ENCODE results near the gene RFX1.

The RFX1 gene

DNA sequence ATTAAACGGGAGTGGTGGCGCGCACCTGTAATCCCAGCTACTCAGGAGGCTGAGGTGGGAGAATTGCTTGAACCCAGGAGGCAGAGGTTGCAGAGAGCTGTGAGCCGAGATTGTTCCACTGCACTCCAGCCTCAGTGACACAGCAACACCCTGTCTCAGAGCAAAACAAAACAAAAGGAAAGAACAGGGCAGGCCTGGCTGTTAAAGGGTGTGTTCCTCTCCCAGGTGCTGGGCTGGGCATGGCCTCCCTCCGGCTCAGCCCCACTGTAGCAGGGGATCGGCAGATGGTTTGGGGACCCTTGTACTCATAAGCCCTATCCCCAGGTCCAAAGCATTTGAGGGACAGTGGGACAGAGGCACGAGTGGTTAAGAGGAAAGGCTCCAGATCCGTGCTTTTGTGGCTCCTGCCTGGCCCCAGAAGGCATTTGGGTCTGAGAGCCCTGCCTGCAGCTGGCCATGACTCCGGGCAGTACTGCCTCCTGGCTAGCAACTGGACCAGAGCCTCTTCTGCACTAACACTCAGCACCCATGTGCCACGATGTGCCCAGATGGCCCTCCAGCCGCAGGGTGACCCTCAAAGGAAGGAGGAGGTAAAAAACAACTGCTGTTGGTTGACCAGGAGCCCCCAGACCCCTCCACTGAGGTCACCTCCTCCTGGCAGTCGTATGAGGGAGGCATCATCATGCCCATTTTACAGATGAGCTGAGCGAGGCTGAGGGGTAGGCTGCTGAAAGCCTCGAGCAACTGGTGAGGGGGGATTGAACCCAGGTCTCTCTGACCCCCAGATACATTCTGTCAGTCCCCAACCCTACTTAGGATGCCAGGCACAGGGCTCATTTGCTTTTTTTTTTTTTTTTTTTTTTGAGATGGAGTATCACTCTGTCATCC is 10.0 kb downstream of the RFX1 start:
- Mint-ChIP-seq H3K4me1 (ENCODE audit: low read depth) (peaks cover 4% of the 10 kb centered on the region), H3K36me3 (ENCODE audit: low read depth) (peaks cover 30% of the 10 kb centered on the region), H3K4me3 (no peak overlapping the region), H3K27me3 (ENCODE audit: low read depth) (no peaks in the 10 kb centered on the region), H3K9me3 (peaks cover 8% of the 10 kb centered on the region), H3K27ac (no peak overlapping the region)
- no peak for DNase-seq (ENCODE audit: low spot score)

DNA sequence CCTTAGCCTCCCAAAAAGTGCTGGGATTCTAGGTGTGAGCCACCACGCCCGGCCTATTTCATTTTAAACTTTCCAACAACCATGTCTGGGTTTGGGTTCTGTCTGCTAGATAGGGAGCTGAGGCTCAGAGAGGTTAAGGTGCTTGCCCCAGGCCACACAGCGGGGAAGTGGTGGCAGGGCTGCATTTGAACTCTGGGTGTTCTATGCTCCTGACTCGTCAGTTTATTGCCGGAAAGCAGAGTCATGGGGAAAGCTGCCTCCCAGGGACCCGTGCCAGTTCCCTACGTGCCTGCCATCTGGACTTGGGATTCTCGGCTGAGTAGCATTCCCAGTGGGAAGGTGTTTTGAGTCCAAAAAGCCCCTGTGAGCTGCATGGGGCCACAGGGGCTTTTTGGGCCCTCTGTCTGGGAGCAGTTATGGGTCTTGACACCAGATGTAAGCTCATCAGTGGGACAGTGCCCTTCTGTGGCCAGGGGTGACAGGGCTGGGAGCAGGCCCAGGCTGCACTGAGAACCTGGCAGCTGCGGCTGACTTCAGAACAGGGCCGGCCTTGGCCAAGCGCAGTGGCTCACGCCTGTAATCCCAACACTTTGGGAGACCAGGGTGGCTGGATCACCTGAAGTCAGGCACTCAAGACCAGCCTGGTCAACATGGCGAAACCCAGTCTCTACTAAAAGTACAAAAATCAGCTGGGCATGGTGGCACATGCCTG is 10.9 kb downstream of the RFX1 start:
- H3K27me3 Mint-ChIP-seq (ENCODE audit: low read depth): no peaks in the 10 kb centered on the region
- H3K4me1 Mint-ChIP-seq (ENCODE audit: low read depth): peaks cover 4% of the 10 kb centered on the region
- H3K4me3 Mint-ChIP-seq: no peak overlapping the region
- H3K27ac Mint-ChIP-seq: no peak overlapping the region
- DNase-seq (ENCODE audit: low spot score): no peak
- H3K9me3 Mint-ChIP-seq: peaks cover 8% of the 10 kb centered on the region
- H3K36me3 Mint-ChIP-seq (ENCODE audit: low read depth): peaks cover 33% of the 10 kb centered on the region

DNA sequence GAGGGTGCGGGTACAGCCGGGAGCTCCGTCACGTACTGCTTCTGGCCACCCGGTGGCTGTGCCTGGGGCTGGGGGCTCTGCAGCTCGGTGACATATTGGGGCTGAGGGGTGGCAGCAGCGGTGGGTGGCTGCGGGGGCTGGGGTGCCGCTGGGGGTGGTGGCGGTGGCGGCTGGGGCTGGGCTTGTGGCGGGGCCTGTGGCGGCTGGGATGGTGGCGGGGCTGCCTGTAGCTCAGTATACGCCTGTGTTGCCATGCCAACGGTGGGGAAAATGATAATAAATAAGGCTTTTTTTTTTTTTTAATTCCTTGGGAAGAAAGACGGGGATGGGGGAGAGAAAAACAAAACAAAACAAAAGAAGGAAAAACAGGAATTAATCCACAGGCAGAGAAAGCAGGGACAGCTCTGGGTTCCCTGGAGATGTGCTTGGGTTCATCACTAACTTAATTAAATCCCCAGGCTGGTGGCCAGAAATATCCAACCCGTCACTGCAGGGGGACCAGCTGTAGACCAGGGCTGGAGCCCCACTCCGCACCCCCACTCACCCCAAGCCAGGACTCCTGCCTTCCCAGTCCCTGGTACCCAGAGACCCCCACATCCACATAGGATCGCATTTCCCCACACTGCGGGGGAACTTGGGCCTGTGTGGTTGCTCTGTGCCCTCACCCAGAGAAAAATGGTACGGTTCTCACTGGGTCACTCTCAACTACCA is 12.4 kb downstream of the RFX1 start:
- Mint-ChIP-seq H3K4me3 (no peak overlapping the region), H3K4me1 (ENCODE audit: low read depth) (peaks cover 15% of the 10 kb centered on the region), H3K27ac (no peak overlapping the region), H3K9me3 (peaks cover 3% of the 10 kb centered on the region), H3K36me3 (ENCODE audit: low read depth) (peaks cover 33% of the 10 kb centered on the region), H3K27me3 (ENCODE audit: low read depth) (no peaks in the 10 kb centered on the region)
- no peak for DNase-seq (ENCODE audit: low spot score)

DNA sequence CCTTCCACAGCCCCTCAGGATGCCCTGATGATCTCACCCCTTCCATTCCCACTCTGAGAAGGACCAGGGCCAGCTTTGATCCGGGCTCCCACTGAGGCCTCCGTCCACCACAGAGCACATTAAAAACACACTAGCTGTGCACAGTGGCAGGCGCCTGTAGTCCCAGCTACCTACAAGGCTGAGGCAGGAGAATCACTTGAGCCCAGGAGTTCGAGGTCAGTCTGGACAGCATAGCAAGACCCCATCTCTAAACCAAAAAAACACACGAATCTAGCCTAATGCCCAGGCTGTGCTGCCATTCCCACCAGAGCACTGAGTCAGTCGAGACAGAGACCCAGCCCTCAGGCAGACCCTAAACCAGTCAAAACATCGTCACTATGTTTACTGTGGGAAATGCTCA is 14.1 kb downstream of the RFX1 start:
- Mint-ChIP-seq H3K4me3 (no peak overlapping the region), H3K36me3 (ENCODE audit: low read depth) (peaks cover 25% of the 10 kb centered on the region), H3K9me3 (no peaks in the 10 kb centered on the region), H3K4me1 (ENCODE audit: low read depth) (peaks cover 24% of the 10 kb centered on the region), H3K27me3 (ENCODE audit: low read depth) (no peaks in the 10 kb centered on the region), H3K27ac (no peak overlapping the region)
- no peak for DNase-seq (ENCODE audit: low spot score)

DNA sequence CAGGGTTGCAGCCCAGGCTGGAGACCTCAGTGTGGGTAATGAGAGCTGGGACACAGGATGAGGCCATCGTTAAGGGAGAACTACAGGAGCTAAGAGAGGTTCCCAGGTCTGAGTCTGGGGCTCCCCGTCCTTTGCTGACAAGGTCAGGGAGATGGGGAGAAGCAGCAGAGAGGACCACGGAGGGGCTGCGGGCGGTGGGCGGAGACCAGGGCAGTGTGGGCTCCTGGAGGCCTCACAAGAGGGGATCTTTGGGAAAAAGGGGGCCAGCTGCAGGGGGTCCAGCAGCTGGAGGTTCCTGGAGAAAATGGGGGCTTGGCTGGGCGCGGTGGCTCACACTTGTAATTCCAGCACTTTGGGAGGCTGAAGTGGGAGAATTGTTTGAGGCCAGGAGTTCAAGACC is 16.0 kb downstream of the RFX1 start:
- H3K4me1 Mint-ChIP-seq (ENCODE audit: low read depth): peaks cover 36% of the 10 kb centered on the region
- peaks cover 25% of the 10 kb centered on the region for H3K36me3 Mint-ChIP-seq (ENCODE audit: low read depth)
- no peak for DNase-seq (ENCODE audit: low spot score)
- H3K4me3 Mint-ChIP-seq: no peak overlapping the region
- H3K27ac Mint-ChIP-seq: peak overlapping the region; percentile 65
- no peaks in the 10 kb centered on the region for H3K27me3 Mint-ChIP-seq (ENCODE audit: low read depth)
- H3K9me3 Mint-ChIP-seq: no peaks in the 10 kb centered on the region

DNA sequence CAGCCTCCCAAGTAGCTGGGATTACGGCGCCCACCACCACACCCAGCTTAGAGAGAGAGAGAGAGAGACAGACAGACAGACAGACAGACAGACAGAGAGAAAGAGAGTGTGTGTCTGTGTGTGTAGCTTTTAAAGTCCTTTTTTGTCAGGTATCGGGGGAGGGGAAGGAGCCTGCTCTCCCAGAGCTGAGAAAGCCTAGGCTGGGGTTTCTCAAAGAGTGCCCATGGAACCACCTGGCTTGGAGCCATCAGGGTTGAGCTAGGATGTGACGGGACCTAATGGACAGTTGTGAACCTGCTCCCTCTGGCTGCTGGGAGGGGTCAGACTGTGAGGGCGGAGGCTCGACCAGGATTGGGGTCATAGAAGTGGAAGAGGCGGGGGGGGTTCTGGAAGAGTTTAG is 16.6 kb downstream of the RFX1 start:
- Mint-ChIP-seq H3K9me3 (no peaks in the 10 kb centered on the region), H3K27ac (peak overlapping the region; percentile 75), H3K36me3 (ENCODE audit: low read depth) (peaks cover 24% of the 10 kb centered on the region), H3K4me1 (ENCODE audit: low read depth) (peaks cover 38% of the 10 kb centered on the region), H3K27me3 (ENCODE audit: low read depth) (no peaks in the 10 kb centered on the region), H3K4me3 (no peak overlapping the region)
- no peak for DNase-seq (ENCODE audit: low spot score)

DNA sequence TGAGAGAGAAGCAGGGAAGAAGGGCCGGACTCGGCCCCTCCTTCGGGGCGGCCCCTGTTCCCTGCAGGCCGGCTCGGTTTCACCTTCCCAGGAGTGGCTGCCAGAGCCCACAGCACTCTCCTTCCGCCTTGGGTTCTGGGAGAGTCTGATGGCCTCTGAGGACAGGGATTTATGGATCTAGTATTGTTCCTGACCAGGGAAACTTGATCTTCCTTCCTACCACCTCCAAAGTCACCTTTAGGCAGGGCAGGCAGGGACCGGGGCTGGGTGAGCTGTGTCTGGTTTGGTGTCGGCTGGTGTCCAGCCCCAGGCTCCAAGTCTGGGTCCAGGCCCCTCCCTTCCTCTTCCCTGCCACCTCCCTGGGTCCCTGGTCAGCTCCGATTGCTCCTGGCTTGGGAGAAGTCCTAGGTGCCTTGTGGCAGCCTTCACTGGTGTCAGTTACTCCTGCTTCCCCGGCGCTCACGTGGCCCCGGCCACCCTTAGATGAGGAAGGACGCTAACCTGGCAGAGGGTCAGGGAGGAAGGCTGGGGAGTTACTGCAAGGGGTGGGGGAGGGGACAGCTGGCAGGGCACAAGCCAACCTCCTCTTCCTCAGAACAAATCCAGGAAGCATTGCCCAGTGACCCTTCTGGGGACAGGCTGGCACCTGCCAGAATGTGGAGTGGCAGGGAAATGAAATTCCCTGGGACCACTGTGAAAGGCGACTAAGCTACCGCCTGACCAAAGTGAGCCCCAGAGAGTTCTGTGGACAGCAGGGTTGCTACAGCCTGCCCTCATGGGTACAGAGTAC is 18.8 kb downstream of the RFX1 start:
- H3K27me3 Mint-ChIP-seq (ENCODE audit: low read depth): no peaks in the 10 kb centered on the region
- H3K4me1 Mint-ChIP-seq (ENCODE audit: low read depth): peaks cover 44% of the 10 kb centered on the region
- peak overlapping the region; percentile 97 for H3K27ac Mint-ChIP-seq
- DNase-seq (ENCODE audit: low spot score): no peak
- H3K4me3 Mint-ChIP-seq: peak overlapping the region; percentile 77
- H3K36me3 Mint-ChIP-seq (ENCODE audit: low read depth): peaks cover 24% of the 10 kb centered on the region
- no peaks in the 10 kb centered on the region for H3K9me3 Mint-ChIP-seq

DNA sequence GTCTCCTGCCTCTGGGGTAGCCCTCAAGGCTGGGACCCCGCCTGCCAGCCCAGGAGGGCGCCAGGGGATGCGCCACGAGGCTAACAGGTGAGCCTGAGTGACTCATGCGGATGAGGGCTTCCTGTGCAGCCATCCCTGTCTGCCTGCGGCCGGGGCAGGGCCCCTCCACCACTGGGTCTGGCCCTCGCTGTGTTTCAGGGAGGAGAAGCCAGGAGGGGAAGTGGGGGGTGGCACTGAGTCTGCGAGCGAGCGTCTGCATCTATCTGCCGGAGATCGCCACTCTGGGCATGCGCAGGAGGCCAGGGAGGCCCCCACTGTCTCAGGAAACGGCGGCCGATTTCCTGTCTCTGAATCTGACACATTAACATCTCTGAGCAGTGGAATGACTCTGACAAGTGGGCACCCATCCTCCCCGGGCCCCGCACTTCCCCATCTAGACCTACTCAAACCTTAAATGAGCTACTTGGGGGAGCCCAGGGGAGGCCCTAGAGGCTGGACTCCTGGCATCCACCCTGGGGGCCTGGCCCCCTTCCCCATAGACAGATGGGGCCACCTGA is 19.7 kb downstream of the RFX1 start:
- Mint-ChIP-seq H3K4me1 (ENCODE audit: low read depth) (peaks cover 49% of the 10 kb centered on the region), H3K4me3 (peak overlapping the region; percentile 77), H3K36me3 (ENCODE audit: low read depth) (peaks cover 21% of the 10 kb centered on the region), H3K27ac (peak overlapping the region; percentile 97), H3K9me3 (no peaks in the 10 kb centered on the region), H3K27me3 (ENCODE audit: low read depth) (no peaks in the 10 kb centered on the region)
- DNase-seq (ENCODE audit: low spot score): peak; percentile 98

DNA sequence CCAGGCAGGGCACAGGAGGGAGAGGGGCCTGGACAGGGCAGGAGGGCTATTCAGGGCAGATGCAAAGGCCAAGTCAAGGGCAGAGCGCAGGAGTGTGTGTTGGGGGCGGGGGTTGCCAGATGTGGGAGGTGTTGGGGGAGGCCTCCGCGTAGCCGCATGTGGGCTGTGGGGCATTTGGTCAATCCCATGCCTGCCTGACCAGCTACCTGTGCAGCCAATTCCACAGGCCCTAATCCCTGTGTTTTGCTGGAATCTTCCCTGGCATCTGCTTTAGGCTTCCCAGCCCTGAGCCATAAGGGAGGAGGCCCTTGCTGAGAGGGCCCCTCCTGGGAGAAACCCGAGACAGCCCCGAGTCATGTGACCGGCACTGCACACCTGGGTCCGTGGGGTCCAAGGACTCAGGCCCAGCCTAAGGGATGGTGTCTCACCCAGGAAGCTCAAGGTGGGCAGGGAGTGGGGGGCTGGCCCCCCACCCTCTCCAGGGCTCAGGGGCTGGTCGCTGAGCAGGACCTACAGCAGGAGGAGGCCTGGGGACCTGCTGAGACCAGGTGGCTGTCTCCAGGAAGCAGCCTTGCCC is 20.3 kb downstream of the RFX1 start:
- H3K27ac Mint-ChIP-seq: peak overlapping the region; percentile 97
- no peaks in the 10 kb centered on the region for H3K27me3 Mint-ChIP-seq (ENCODE audit: low read depth)
- H3K4me3 Mint-ChIP-seq: peak overlapping the region; percentile 77
- no peaks in the 10 kb centered on the region for H3K9me3 Mint-ChIP-seq
- DNase-seq (ENCODE audit: low spot score): no peak
- H3K36me3 Mint-ChIP-seq (ENCODE audit: low read depth): peaks cover 17% of the 10 kb centered on the region
- H3K4me1 Mint-ChIP-seq (ENCODE audit: low read depth): peaks cover 47% of the 10 kb centered on the region

DNA sequence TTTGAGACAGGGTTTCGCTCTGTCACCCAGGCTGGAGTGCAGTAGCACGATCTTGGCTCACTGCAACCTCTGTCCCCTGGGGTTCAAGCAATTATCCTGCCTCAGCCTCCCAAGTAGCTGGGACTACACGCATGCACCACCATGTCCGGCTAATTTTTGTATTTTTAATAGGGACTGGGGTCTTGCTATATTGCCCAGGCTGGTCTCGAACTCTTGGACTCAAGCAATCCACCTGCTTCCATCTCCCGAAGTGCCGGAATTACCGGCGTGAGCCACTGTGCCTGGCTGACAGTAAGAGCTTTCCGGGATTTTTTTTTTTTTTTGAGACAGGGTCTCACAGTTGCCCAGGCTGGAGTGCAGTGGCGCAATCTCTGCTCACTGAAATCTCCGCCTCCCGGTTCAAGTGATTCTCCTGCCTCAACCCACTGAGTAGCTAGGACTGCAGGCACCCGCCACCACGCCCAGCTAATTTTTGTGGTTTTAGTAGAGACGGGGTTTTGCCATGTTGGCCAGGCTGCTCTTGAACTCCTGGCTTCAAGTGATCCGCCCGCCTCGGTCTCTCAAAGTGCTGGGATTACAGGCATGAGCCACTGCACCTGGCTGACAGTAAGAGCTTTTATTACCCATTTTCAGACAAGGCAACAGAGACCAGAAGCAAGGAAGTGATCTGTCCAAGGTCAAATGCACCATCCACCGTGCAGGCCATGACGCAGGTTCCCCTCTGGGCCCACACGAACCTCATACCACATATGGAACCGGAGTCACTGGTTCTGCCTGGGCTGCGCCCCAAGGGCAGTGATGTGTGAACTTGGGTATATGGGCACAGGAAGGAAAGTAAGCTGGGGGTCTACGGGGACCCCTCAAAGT is 21.0 kb downstream of the RFX1 start:
- Mint-ChIP-seq H3K27me3 (ENCODE audit: low read depth) (no peaks in the 10 kb centered on the region), H3K27ac (peak overlapping the region; percentile 97), H3K4me3 (peak overlapping the region; percentile 65), H3K9me3 (no peaks in the 10 kb centered on the region), H3K4me1 (ENCODE audit: low read depth) (peaks cover 45% of the 10 kb centered on the region), H3K36me3 (ENCODE audit: low read depth) (peaks cover 13% of the 10 kb centered on the region)
- DNase-seq (ENCODE audit: low spot score): no peak

DNA sequence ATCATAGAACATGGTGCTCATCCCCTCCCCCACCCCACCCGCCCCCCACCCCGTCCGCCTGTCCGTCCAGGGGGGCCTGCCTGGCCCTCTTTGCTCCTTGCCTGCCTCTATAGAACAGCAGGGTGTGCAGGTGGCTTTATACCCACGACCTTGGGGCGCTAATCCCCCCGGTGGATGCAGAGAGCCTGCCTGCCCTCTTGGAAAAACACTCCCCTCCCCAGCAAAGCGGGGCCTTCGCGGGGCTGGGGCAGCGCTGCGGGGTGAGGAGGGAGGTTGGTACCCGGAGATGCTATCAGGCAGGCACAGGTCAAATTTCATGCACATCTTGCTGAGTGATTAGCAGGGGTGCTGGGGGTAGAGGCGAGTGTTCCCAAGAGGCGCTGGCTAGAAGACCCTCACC is 21.9 kb downstream of the RFX1 start:
- no peak overlapping the region for H3K4me3 Mint-ChIP-seq
- H3K9me3 Mint-ChIP-seq: no peaks in the 10 kb centered on the region
- peaks cover 39% of the 10 kb centered on the region for H3K4me1 Mint-ChIP-seq (ENCODE audit: low read depth)
- no peak overlapping the region for H3K27ac Mint-ChIP-seq
- DNase-seq (ENCODE audit: low spot score): no peak
- H3K27me3 Mint-ChIP-seq (ENCODE audit: low read depth): no peaks in the 10 kb centered on the region
- peaks cover 8% of the 10 kb centered on the region for H3K36me3 Mint-ChIP-seq (ENCODE audit: low read depth)

DNA sequence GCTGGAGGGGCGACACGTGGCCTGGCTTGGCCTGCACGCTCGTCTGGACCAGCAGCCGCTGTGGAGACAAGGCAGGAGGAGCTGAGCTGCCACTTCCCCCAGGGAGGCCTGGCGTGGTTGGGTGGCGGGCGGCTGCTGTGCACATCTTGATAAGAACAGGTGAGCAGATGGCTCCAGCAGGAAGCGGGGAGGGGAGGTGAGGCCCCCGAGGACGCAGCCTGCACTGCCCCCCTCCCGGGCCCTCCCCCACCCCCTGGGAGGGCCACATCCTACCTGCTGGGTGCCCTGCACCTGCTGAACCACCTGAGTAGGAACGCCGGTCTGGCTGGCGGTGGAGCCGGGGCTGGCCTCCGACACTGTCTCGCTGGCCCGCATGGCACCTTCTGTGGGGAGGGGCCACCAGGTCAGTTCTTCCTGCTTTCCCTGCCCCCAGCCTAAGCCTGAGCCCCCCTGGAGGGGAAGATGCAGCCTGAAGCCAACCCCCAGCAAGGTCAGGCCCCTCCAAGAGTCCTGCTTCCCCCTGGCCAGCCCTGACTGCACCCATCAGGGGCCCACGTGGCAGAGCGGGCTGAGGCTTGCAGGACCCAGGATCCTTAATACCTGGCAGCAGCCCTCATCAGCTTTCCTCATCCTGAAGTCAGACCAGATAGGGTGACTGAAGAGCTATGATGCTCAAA is 22.8 kb downstream of the RFX1 start:
- Mint-ChIP-seq H3K4me3 (no peak overlapping the region), H3K9me3 (no peaks in the 10 kb centered on the region), H3K36me3 (ENCODE audit: low read depth) (no peaks in the 10 kb centered on the region), H3K27ac (no peak overlapping the region), H3K4me1 (ENCODE audit: low read depth) (peaks cover 34% of the 10 kb centered on the region), H3K27me3 (ENCODE audit: low read depth) (no peaks in the 10 kb centered on the region)
- no peak for DNase-seq (ENCODE audit: low spot score)
